ENCODE measurements around the gene CD27. TPM values are rescaled to one million over a fixed set of nuclear protein-coding genes. Genes with fewer than 3 reads are reported as not detected.

Gene CD27
- total RNA-seq, 4 donors from 2014 or later: 1.1 to 16.8 (median 2.3) TPM; not detected in 1

- no peaks in the 10 kb centered on the region for H3K9me3 ChIP-seq
- intact Hi-C loops (cut with DNase I; ENCODE audit: low total_unique reads) (no loop called here), in situ Hi-C loops (cut with MboI; ENCODE audit: low pct_ligation_motif_present in 1 of 4, low pct_unique_long_range_greater_than_20kb in 1 of 4, low sequenced_read_pairs in 3 of 4) (loop anchor here in 1 of 4 donors (25.0 kb wide), 1 partner anchor 107 kb away; the partner anchor contains the start of gene GAPDH)
- TF ChIP-seq POLR2AphosphoS5 (IDR thresholded peaks at IDR 0.05) (peak; percentile 77 to 83 (median 77)), POLR2A (IDR thresholded peaks at IDR 0.05) (no peak), CTCF (IDR thresholded peaks at IDR 0.05) (peak in 1 of 5 experiments; percentile 22)
- WGBS, 2 donors (ENCODE audit: low coverage in 1 of 2): 18 to 33% methylated on average over 11 to 19 of the region's 19 CpGs
- H3K4me3 ChIP-seq: peak overlapping the region in 3 of 4 donors; percentile 6 to 28 (median 12)
- no peaks in the 10 kb centered on the region for H3K36me3 ChIP-seq
- H3K4me1 ChIP-seq: peaks cover 0 to 19% (median 16%) of the 10 kb centered on the region in 4 donors
- DNase-seq: peak; percentile 88
- H3K27ac ChIP-seq: peak overlapping the region; percentile 75 to 85 (median 81)
- H3K27me3 ChIP-seq: no peaks in the 10 kb centered on the region
These were observed 14.4 kb upstream of the CD27 start for GRCh38 chr12:6430124-6430989.

- TF ChIP-seq POLR2A (IDR thresholded peaks at IDR 0.05) (no peak), CTCF (IDR thresholded peaks at IDR 0.05) (no peak), POLR2AphosphoS5 (IDR thresholded peaks at IDR 0.05) (no peak), EP300 (IDR thresholded peaks at IDR 0.05; ENCODE audit: low read depth) (no peak)
- Histone ChIP-seq H3K4me3 (no peak overlapping the region), H3K4me1 (peaks cover 0 to 19% (median 16%) of the 10 kb centered on the region in 4 donors), H3K9me3 (no peaks in the 10 kb centered on the region), H3K27ac (no peak overlapping the region), H3K27me3 (no peaks in the 10 kb centered on the region), H3K36me3 (no peaks in the 10 kb centered on the region)
- 77 to 86% methylated on average over 5 of the region's 5 CpGs for WGBS, 2 donors (ENCODE audit: low coverage in 1 of 2)
- no peak for DNase-seq
- intact Hi-C loops (cut with DNase I; ENCODE audit: low total_unique reads): no loop called here
- in situ Hi-C loops (cut with MboI; ENCODE audit: low pct_ligation_motif_present in 1 of 4, low pct_unique_long_range_greater_than_20kb in 1 of 4, low sequenced_read_pairs in 3 of 4): loop anchor here in 1 of 4 donors (25.0 kb wide), 1 partner anchor 104 kb away; the partner anchor contains the start of gene GAPDH
These were observed 11.8 kb upstream of the CD27 start for GRCh38 chr12:6432991-6433390.

- no peak for TF ChIP-seq CTCF (IDR thresholded peaks at IDR 0.05)
- TF ChIP-seq POLR2AphosphoS5 (IDR thresholded peaks at IDR 0.05): no peak
- TF ChIP-seq POLR2A (IDR thresholded peaks at IDR 0.05): no peak
- no peak for TF ChIP-seq EP300 (IDR thresholded peaks at IDR 0.05; ENCODE audit: low read depth)
- 85 to 89% methylated on average over 5 to 17 of the region's 17 CpGs for WGBS, 2 donors (ENCODE audit: low coverage in 1 of 2)
- H3K4me3 ChIP-seq: no peak overlapping the region
- H3K4me1 ChIP-seq: peaks cover 0 to 19% (median 16%) of the 10 kb centered on the region in 4 donors
- H3K27me3 ChIP-seq: no peaks in the 10 kb centered on the region
- H3K36me3 ChIP-seq: no peaks in the 10 kb centered on the region
- H3K27ac ChIP-seq: no peak overlapping the region
- no peak for DNase-seq
- in situ Hi-C loops (cut with MboI; ENCODE audit: low pct_ligation_motif_present in 1 of 4, low pct_unique_long_range_greater_than_20kb in 1 of 4, low sequenced_read_pairs in 3 of 4) (loop anchor here in 1 of 4 donors (25.0 kb wide), 1 partner anchor 103 kb away; the partner anchor contains the start of gene GAPDH), intact Hi-C loops (cut with DNase I; ENCODE audit: low total_unique reads) (no loop called here)
- no peaks in the 10 kb centered on the region for H3K9me3 ChIP-seq
These were observed 10.3 kb upstream of the CD27 start for GRCh38 chr12:6434205-6435140.

Data from transverse colon (tissue), 4 donors.